ENCODE results near the gene NR3C2. TPM values are rescaled to one million over a fixed set of nuclear protein-coding genes. Genes with fewer than 3 reads are reported as not detected.

The NR3C2 gene
- polyA plus RNA-seq, 3 donors = 0.09 to 0.27 (median 0.20) TPM

GRCh38 chr4:148353571-148353970 lies 88.6 kb downstream of the NR3C2 start:
- intact Hi-C loops (cut with micrococcal nuclease) = no loop called here
- H3K9me3 ChIP-seq (replicated peaks in 1 of 2; ENCODE audit: control insufficient read depth in 1 of 2, insufficient read depth in 1 of 2, low read length in 2 of 2) = no peaks in the 10 kb centered on the region
- H3K36me3 ChIP-seq (replicated peaks in 1 of 2; ENCODE audit: control insufficient read depth in 1 of 2, insufficient read depth in 2 of 2, low read length in 2 of 2) = no peaks in the 10 kb centered on the region
- no peaks in the 10 kb centered on the region for H3K36me3 Mint-ChIP-seq
- no peaks in the 10 kb centered on the region for H3K27me3 ChIP-seq (ENCODE audit: control insufficient read depth in 2 of 2, insufficient read depth in 2 of 2, low read length in 2 of 2)
- no peak overlapping the region for H3K27ac ChIP-seq (ENCODE audit: low read depth in 1 of 2, low read length in 2 of 2)
- H3K4me2 ChIP-seq (replicated peaks; ENCODE audit: extremely low read depth, low read length, poor library complexity, severe bottlenecking) = no peak overlapping the region
- H3K27ac Mint-ChIP-seq = no peak overlapping the region
- H3K9ac ChIP-seq (ENCODE audit: insufficient read depth, low read length, poor library complexity, severe bottlenecking) = no peak overlapping the region
- no peak for DNase-seq
- H3K4me1 ChIP-seq (ENCODE audit: control insufficient read depth in 1 of 2, insufficient read depth in 2 of 2, low read length in 2 of 2) = no peaks in the 10 kb centered on the region
- TF ChIP-seq CTCF (IDR thresholded peaks at IDR 0.05) = no peak
- no peaks in the 10 kb centered on the region for H4K20me1 ChIP-seq (ENCODE audit: insufficient read depth, low read length)
- H3K27me3 Mint-ChIP-seq (ENCODE audit: low read depth in 3 of 3) = peaks cover 0 to 5% (median 0%) of the 10 kb centered on the region in 3 donors
- H3K4me1 Mint-ChIP-seq = no peaks in the 10 kb centered on the region
- no peak overlapping the region for H2AFZ ChIP-seq (ENCODE audit: insufficient read depth, low read depth, low read length, poor library complexity, severe bottlenecking)
- H3K79me2 ChIP-seq (ENCODE audit: insufficient read depth, low read length) = no peaks in the 10 kb centered on the region
- H3K4me3 Mint-ChIP-seq = no peak overlapping the region
- H3K9me3 Mint-ChIP-seq = peaks cover 0 to 2% (median 0%) of the 10 kb centered on the region in 7 donors
- no peak overlapping the region for H3K4me3 ChIP-seq (replicated peaks in 1 of 3; ENCODE audit: low read depth in 2 of 3, low read length in 3 of 3)

GRCh38 chr4:148349153-148349552 lies 93.1 kb downstream of the NR3C2 start:
- H3K4me2 ChIP-seq (replicated peaks; ENCODE audit: extremely low read depth, low read length, poor library complexity, severe bottlenecking) = no peak overlapping the region
- Mint-ChIP-seq H3K27me3 (ENCODE audit: low read depth in 3 of 3) (peaks cover 0 to 5% (median 0%) of the 10 kb centered on the region in 3 donors), H3K4me1 (no peaks in the 10 kb centered on the region), H3K36me3 (no peaks in the 10 kb centered on the region), H3K4me3 (no peak overlapping the region), H3K27ac (no peak overlapping the region), H3K9me3 (peaks cover 0 to 2% (median 0%) of the 10 kb centered on the region in 7 donors)
- H4K20me1 ChIP-seq (ENCODE audit: insufficient read depth, low read length) = no peaks in the 10 kb centered on the region
- TF ChIP-seq CTCF (IDR thresholded peaks at IDR 0.05) = no peak
- no CpG with 5 or more reads among the region's 2 CpGs for WGBS (ENCODE audit: insufficient coverage)
- DNase-seq = no peak
- no peak overlapping the region for H3K9ac ChIP-seq (ENCODE audit: insufficient read depth, low read length, poor library complexity, severe bottlenecking)
- H2AFZ ChIP-seq (ENCODE audit: insufficient read depth, low read depth, low read length, poor library complexity, severe bottlenecking) = no peak overlapping the region
- no peak overlapping the region for H3K4me3 ChIP-seq (replicated peaks in 1 of 3; ENCODE audit: low read depth in 2 of 3, low read length in 3 of 3)
- no peaks in the 10 kb centered on the region for H3K4me1 ChIP-seq (ENCODE audit: control insufficient read depth in 1 of 2, insufficient read depth in 2 of 2, low read length in 2 of 2)
- H3K27me3 ChIP-seq (ENCODE audit: control insufficient read depth in 2 of 2, insufficient read depth in 2 of 2, low read length in 2 of 2) = no peaks in the 10 kb centered on the region
- no peak overlapping the region for H3K27ac ChIP-seq (ENCODE audit: low read depth in 1 of 2, low read length in 2 of 2)
- no peaks in the 10 kb centered on the region for H3K79me2 ChIP-seq (ENCODE audit: insufficient read depth, low read length)
- intact Hi-C loops (cut with micrococcal nuclease) = no loop called here
- H3K9me3 ChIP-seq (replicated peaks in 1 of 2; ENCODE audit: control insufficient read depth in 1 of 2, insufficient read depth in 1 of 2, low read length in 2 of 2) = no peaks in the 10 kb centered on the region
- H3K36me3 ChIP-seq (replicated peaks in 1 of 2; ENCODE audit: control insufficient read depth in 1 of 2, insufficient read depth in 2 of 2, low read length in 2 of 2) = no peaks in the 10 kb centered on the region
